Natural killer cell (primary cell): Measurements from ENCODE around the gene BCL2L11. TPM values are rescaled to one million over a fixed set of nuclear protein-coding genes. Genes with fewer than 3 reads are reported as not detected.

Source experiments
- ATAC-seq, 3 donors: fragments of 150-1000 bp in 2 of 3; fragments of 200-7000 bp in 1 of 3; cut with Tn5 transposase; 1 replicate in 1 of 3; 2 replicates in 2 of 3; pipeline ENCODE4 v1.10.0; 2021; ENCODE audit warnings: mild to moderate bottlenecking in 2 of 3, moderate library complexity in 2 of 3
- DNase-seq, 2 donors: peaks; one replicate each; pipeline versions ENCODE4 v3.0.0 to v3.0.0-alpha.2; 2013 to 2021; ENCODE audit warnings: mixed read lengths in 1 of 2
- H3K27ac ChIP-seq: one replicate; pipeline ENCODE4 v1.5.1; 2013; ENCODE audit warnings: mild to moderate bottlenecking, low read length
- H3K27me3 ChIP-seq: one replicate; pipeline ENCODE4 v1.6.1; 2013; ENCODE audit warnings: low read length; ENCODE audit not compliant: control insufficient read depth, insufficient read depth
- H3K36me3 ChIP-seq: one replicate; pipeline ENCODE4 v1.6.1; 2013; ENCODE audit warnings: low read length; ENCODE audit not compliant: control insufficient read depth, insufficient read depth
- H3K4me1 ChIP-seq: one replicate; pipeline ENCODE4 v1.6.1; 2013; ENCODE audit warnings: low read length; ENCODE audit not compliant: control insufficient read depth, insufficient read depth
- H3K4me3 ChIP-seq: one replicate; pipeline ENCODE4 v1.5.1; 2013; ENCODE audit warnings: low read length
- H3K9me3 ChIP-seq: one replicate; pipeline ENCODE4 v1.6.1; 2013; ENCODE audit warnings: low read length; ENCODE audit not compliant: control insufficient read depth, insufficient read depth
- H3K27ac Mint-ChIP-seq, 2 donors: one replicate each; pipeline ENCODE4 v1.8.0; 2022; ENCODE audit warnings: mild to moderate bottlenecking in 2 of 2, mixed read lengths in 2 of 2, moderate library complexity in 1 of 2
- H3K27me3 Mint-ChIP-seq, 2 donors: one replicate each; pipeline ENCODE4 v1.8.0; 2022; ENCODE audit warnings: low read depth in 2 of 2, mixed read lengths in 2 of 2
- H3K36me3 Mint-ChIP-seq: one replicate; pipeline ENCODE4 v1.8.0; 2022; ENCODE audit warnings: mixed read lengths
- H3K4me1 Mint-ChIP-seq, 2 donors: one replicate each; pipeline ENCODE4 v1.8.0; 2022; ENCODE audit warnings: mixed read lengths in 2 of 2
- H3K4me3 Mint-ChIP-seq: one replicate; pipeline ENCODE4 v1.8.0; 2022; ENCODE audit warnings: mild to moderate bottlenecking, moderate library complexity, mixed read lengths
- H3K9me3 Mint-ChIP-seq, 2 donors: one replicate each; pipeline ENCODE4 v1.8.0; 2022; ENCODE audit warnings: mixed read lengths in 2 of 2
- WGBS: methylation state at CpG from one replicate; pipeline ENCODE4 v1.1.7; 2013; ENCODE audit warnings: missing lambda C conversion rate; ENCODE audit not compliant: insufficient coverage; 5-methylcytosine and 5-hydroxymethylcytosine counted together
- intact Hi-C: fragments of 100-400 bp; cut with micrococcal nuclease; formaldehyde crosslinking; loops from one replicate; pipeline ENCODE4 v1.14.2; 2022
- total RNA-seq, 4 donors: library from RNA; stranded (reverse); fragments of 120-200 nt in 1 of 4; gene quantifications; one replicate each; pipeline versions ENCODE4 v1.2.3 to v1.2.4, GENCODE V29; 2013 to 2022
- TF ChIP-seq, protein P1 (sequence below): fragments of 200-600 bp; IDR thresholded peaks from one replicate; pipeline ENCODE4 v1.8.0; 2022; ENCODE audit warnings: antibody characterized with exemption

Gene BCL2L11
- total RNA-seq, 3 donors from 2014 or later (not counting 1 experiment from before 2014, with no cell fraction given): 27.4 to 56.9 (median 39.9) TPM

DNA sequence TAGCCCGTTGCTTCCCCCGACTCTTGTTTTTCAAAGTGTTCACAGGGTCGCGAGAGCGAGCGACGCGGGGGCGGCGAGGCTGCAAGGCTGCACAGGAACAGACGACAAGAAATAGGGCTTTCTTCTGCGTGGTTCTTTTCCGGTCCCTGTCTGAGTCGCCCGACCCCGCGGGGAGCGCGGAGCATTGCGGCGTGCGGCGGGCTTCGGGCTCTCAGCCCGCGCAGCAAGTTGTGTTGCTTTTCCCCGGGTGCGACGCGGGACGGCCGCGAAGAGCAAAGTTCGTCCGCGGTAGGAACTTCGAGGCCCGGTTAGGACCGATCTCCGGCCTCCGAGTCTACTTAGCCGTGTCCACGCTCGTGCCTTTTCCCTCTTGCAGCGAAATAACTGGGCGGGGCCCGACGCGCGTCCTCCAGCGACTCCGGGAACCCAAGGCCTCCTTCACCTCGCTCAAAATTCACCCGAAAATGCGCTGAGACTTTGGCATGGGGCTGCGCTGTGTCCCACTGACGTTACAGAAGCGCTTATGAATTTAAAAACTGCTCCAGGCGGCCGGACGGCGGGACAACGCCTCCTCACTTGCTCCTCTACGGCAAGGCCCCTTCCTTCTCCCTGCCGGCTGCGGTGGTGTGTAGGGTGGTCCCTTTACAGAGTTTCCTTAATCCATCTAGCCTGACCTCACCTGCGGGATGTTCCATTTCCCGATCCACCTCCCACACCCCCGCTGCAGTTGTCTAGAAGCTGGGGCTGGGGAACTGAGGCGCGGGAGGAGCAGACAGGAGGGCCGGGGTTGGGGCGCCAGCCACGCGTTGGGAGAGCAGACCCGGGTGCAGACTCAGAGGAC, 1.5 kb upstream of the BCL2L11 start:
- Histone ChIP-seq H3K27ac (no peak overlapping the region), H3K27me3 (peaks cover 35% of the 10 kb centered on the region), H3K4me3 (peak overlapping the region; percentile 22), H3K4me1 (peaks cover 63% of the 10 kb centered on the region), H3K9me3 (no peaks in the 10 kb centered on the region), H3K36me3 (peaks cover 3% of the 10 kb centered on the region)
- Mint-ChIP-seq H3K9me3 (no peaks in the 10 kb centered on the region), H3K4me1 (peaks cover 47 to 56% of the 10 kb centered on the region in 2 donors), H3K4me3 (peak overlapping the region; percentile 95), H3K27ac (peak overlapping the region; percentile 31 to 56), H3K27me3 (peaks cover 40 to 47% of the 10 kb centered on the region in 2 donors), H3K36me3 (no peaks in the 10 kb centered on the region)
- WGBS: 1% methylated on average over 76 of the region's 76 CpGs
- peak; percentile 32 to 63 for DNase-seq
- intact Hi-C loops: loop anchor here (5.0 to 10.0 kb wide), 3 partner anchors 124 to 583 kb away; no protein-coding TSS in a partner anchor
- no peak for ATAC-seq
- TF ChIP-seq, protein P1, sequence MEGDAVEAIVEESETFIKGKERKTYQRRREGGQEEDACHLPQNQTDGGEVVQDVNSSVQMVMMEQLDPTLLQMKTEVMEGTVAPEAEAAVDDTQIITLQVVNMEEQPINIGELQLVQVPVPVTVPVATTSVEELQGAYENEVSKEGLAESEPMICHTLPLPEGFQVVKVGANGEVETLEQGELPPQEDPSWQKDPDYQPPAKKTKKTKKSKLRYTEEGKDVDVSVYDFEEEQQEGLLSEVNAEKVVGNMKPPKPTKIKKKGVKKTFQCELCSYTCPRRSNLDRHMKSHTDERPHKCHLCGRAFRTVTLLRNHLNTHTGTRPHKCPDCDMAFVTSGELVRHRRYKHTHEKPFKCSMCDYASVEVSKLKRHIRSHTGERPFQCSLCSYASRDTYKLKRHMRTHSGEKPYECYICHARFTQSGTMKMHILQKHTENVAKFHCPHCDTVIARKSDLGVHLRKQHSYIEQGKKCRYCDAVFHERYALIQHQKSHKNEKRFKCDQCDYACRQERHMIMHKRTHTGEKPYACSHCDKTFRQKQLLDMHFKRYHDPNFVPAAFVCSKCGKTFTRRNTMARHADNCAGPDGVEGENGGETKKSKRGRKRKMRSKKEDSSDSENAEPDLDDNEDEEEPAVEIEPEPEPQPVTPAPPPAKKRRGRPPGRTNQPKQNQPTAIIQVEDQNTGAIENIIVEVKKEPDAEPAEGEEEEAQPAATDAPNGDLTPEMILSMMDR: no peak

DNA sequence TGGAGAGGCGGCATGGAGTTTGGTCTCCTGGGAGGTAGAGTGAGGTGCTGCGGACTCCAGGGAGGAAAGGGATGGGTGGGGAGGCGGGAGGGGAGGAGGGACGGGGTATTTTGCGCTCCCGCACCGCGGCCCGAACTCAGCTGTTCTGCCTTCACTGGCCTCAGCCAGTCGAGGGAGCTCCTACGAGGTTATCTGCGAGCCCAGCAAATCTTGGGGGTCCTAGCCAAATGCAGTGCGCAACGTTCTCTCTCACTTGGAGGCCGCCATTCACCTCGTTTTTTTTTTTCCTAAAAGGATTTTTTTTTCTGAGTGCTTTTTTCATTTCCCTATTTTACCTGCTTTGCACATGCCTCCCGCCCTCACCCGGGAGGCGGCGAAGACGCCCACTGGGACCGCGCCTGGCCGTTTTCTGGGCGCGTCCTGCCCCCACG, 877 bp upstream of the BCL2L11 start:
- peaks cover 39 to 43% of the 10 kb centered on the region in 2 donors for H3K27me3 Mint-ChIP-seq
- peaks cover 47 to 56% of the 10 kb centered on the region in 2 donors for H3K4me1 Mint-ChIP-seq
- peaks cover 63% of the 10 kb centered on the region for H3K4me1 ChIP-seq

DNA sequence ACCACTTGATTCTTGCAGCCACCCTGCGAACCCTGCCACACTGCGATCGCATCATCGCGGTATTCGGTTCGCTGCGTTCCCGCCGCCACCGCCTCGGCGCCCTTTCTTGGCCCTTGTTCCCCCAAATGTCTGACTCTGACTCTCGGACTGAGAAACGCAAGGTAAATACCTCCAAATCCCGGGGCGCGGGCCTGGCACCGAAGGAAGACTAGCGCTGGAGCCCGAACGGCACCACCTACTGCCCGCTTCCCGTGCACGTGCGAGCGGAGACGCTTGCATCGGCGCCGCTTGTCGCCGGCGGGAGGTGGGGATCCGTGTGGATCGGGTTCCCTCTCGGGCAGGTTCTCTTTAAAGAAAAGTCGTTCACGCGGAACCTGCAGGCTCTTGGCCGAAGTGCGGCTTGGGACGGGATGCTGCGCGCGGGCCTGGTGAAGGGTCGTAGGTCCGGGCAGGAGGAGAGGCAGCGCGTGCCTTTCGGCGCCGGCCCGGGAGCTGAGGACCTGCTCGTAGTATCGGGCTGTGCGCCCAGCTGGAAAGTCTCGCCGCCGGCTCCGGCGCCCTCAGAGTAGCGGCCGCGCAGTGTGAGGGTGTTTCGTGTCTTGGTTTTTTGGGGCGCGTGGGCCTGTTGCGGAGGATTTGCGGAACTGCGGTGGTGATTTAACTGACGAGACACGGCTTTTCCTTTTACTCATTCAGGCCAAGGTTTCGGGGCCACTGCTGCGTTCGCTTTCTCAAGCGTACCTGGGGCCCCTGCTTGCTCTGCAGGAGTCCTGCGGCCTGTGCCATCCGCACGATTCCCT, 514 bp downstream of the BCL2L11 start:
- Histone ChIP-seq H3K36me3 (peaks cover 15% of the 10 kb centered on the region), H3K27ac (peak overlapping the region; percentile 59), H3K4me1 (peaks cover 63% of the 10 kb centered on the region), H3K27me3 (peaks cover 35% of the 10 kb centered on the region), H3K4me3 (peak overlapping the region; percentile 83), H3K9me3 (no peaks in the 10 kb centered on the region)
- Mint-ChIP-seq H3K27ac (peak overlapping the region; percentile 86 to 89), H3K4me3 (peak overlapping the region; percentile 95), H3K9me3 (no peaks in the 10 kb centered on the region), H3K4me1 (peaks cover 47 to 59% of the 10 kb centered on the region in 2 donors), H3K36me3 (no peaks in the 10 kb centered on the region), H3K27me3 (peaks cover 34 to 35% of the 10 kb centered on the region in 2 donors)
- ATAC-seq: no peak
- peak; percentile 46 to 72 for DNase-seq
- intact Hi-C loops: loop anchor here (2.0 to 5.0 kb wide), 2 partner anchors 266 to 444 kb away; partner anchors contain the start of gene BUB1
- under 1% methylated on average over 80 of the region's 80 CpGs for WGBS
- TF ChIP-seq, protein P1: no peak

More for the DNA sequence above, 877 bp upstream of the BCL2L11 start:
- WGBS: 2% methylated on average over 27 of the region's 27 CpGs
- Mint-ChIP-seq H3K9me3 (no peaks in the 10 kb centered on the region), H3K36me3 (no peaks in the 10 kb centered on the region), H3K4me3 (peak overlapping the region; percentile 95), H3K27ac (peak overlapping the region in 1 of 2 donors; percentile 74)
- Histone ChIP-seq H3K27me3 (peaks cover 35% of the 10 kb centered on the region), H3K36me3 (peaks cover 7% of the 10 kb centered on the region), H3K27ac (no peak overlapping the region), H3K4me3 (peak overlapping the region; percentile 52), H3K9me3 (no peaks in the 10 kb centered on the region)
- ATAC-seq (no peak), DNase-seq (peak in 1 of 2 donors; percentile 49)
- intact Hi-C loops: loop anchor here (2.0 to 10.0 kb wide), 5 partner anchors 125 to 582 kb away; partner anchors contain the start of gene BUB1
- TF ChIP-seq, protein P1: no peak
